ENCODE data around the gene MC1R. TPM values are rescaled to one million over a fixed set of nuclear protein-coding genes. Genes with fewer than 3 reads are reported as not detected.

Gene MC1R
- polyA plus RNA-seq, 2 of the 4 experiments (the other 2 are of a cell fraction), result 7.4 to 8.0 TPM

GRCh38 chr16:89954462-89954861 lies 35.8 kb downstream of the MC1R start:
- H3K9me3 ChIP-seq, result no peaks in the 10 kb centered on the region
- H3K4me1 ChIP-seq, result peaks cover 5% of the 10 kb centered on the region; the same call in 1 of the 3 replicates
- 91% methylated on average over 15 of the region's 15 CpGs for WGBS (ENCODE audit: missing lambda C conversion rate)
- TF ChIP-seq HEYL (CRISPR knock-in tag; IDR thresholded peaks at IDR 0.05) (no peak), RNF2 (IDR thresholded peaks at IDR 0.05; ENCODE audit: borderline replicate concordance, low read depth) (no peak), NR3C1 (IDR thresholded peaks at IDR 0.05) (no peak), NFE2L2 (conservative IDR thresholded peaks at IDR 0.05; ENCODE audit: low read length) (no peak), HOXB5 (CRISPR knock-in tag; IDR thresholded peaks at IDR 0.05) (no peak), POLR2A (IDR thresholded peaks at IDR 0.05; ENCODE audit: low read length) (no peak), HMGXB4 (CRISPR knock-in tag; IDR thresholded peaks at IDR 0.05; ENCODE audit: borderline replicate concordance) (no peak), TFCP2L1 (CRISPR knock-in tag; IDR thresholded peaks at IDR 0.05) (no peak), TP53 (CRISPR knock-in tag; IDR thresholded peaks at IDR 0.05) (no peak), FOSL2 (IDR thresholded peaks at IDR 0.05) (no peak), FOSL2 (CRISPR knock-in tag; IDR thresholded peaks at IDR 0.05) (no peak), SREBF2 (IDR thresholded peaks at IDR 0.05) (no peak), REST (IDR thresholded peaks at IDR 0.05) (no peak), ZFP36 (IDR thresholded peaks at IDR 0.05; ENCODE audit: borderline replicate concordance, partially characterized antibody) (no peak), BHLHE40 (IDR thresholded peaks at IDR 0.05; ENCODE audit: low read depth, low read length) (no peak), MAZ (IDR thresholded peaks at IDR 0.05; ENCODE audit: borderline replicate concordance, low read depth, low read length) (no peak)
- FAIRE-seq, result no peak
- H3K27ac ChIP-seq, result no peak overlapping the region
- H3K4me3 ChIP-seq, result no peak overlapping the region
- ChIA-PET CTCF (interaction anchor here (0.6 to 1.7 kb wide), 2 partner anchors 16 to 33 kb away, joined by 4 read pairs; no protein-coding TSS in a partner anchor), POLR2A (no interaction called here)
- DNase-seq (ENCODE audit: low read depth in 1 of 2, low spot score in 1 of 2), result no peak
- ATAC-seq, result no peak
- H3K4me2 ChIP-seq, result no peak overlapping the region

GRCh38 chr16:89955001-89955685 lies 36.5 kb downstream of the MC1R start:
- FAIRE-seq, result no peak
- POLR2A ChIA-PET, result no interaction called here
- Histone ChIP-seq H3K4me2 (no peak overlapping the region), H3K27ac (no peak overlapping the region), H3K9me3 (no peaks in the 10 kb centered on the region), H3K4me3 (no peak overlapping the region), H3K4me1 (no peaks in the 10 kb centered on the region)
- ATAC-seq, result no peak
- no peak for DNase-seq (ENCODE audit: low read depth in 1 of 2, low spot score in 1 of 2)
- CTCF ChIA-PET, result interaction anchor here (1.7 kb wide), 1 partner anchor 17 kb away, joined by 4 read pairs; no protein-coding TSS in a partner anchor
- TF ChIP-seq CBX2 (IDR thresholded peaks at IDR 0.05; ENCODE audit: borderline replicate concordance, low read depth) (no peak), KDM1A (IDR thresholded peaks at IDR 0.05; ENCODE audit: low read depth) (no peak), JUN (IDR thresholded peaks at IDR 0.05) (no peak), NFE2L2 (conservative IDR thresholded peaks at IDR 0.05; ENCODE audit: low read length) (no peak), BCL3 (IDR thresholded peaks at IDR 0.05) (no peak), RCOR1 (IDR thresholded peaks at IDR 0.05; ENCODE audit: low read depth, low read length) (no peak), CEBPB (IDR thresholded peaks at IDR 0.05) (no peak), RNF2 (IDR thresholded peaks at IDR 0.05; ENCODE audit: borderline replicate concordance, low read depth) (no peak), ATOH8 (CRISPR knock-in tag; IDR thresholded peaks at IDR 0.05; ENCODE audit: low read depth) (no peak), FOSB (CRISPR knock-in tag; IDR thresholded peaks at IDR 0.05) (no peak), KDM5A (IDR thresholded peaks at IDR 0.05) (no peak), PHF8 (IDR thresholded peaks at IDR 0.05; ENCODE audit: borderline replicate concordance, low read depth) (no peak)
- 96% methylated on average over 15 of the region's 15 CpGs for WGBS (ENCODE audit: missing lambda C conversion rate)

Data from A549 (cell line).